ENCODE results near the gene IFIT2. TPM values are rescaled to one million over a fixed set of nuclear protein-coding genes. Genes with fewer than 3 reads are reported as not detected.
"Not testable (repeated sequence)": the region's sequence is repeated elsewhere in the genome, so short reads cannot be mapped to it uniquely, and the experiment has no call there.

The IFIT2 gene
- total RNA-seq, 1 donor from 2014 or later = 47.2 TPM

DNA sequence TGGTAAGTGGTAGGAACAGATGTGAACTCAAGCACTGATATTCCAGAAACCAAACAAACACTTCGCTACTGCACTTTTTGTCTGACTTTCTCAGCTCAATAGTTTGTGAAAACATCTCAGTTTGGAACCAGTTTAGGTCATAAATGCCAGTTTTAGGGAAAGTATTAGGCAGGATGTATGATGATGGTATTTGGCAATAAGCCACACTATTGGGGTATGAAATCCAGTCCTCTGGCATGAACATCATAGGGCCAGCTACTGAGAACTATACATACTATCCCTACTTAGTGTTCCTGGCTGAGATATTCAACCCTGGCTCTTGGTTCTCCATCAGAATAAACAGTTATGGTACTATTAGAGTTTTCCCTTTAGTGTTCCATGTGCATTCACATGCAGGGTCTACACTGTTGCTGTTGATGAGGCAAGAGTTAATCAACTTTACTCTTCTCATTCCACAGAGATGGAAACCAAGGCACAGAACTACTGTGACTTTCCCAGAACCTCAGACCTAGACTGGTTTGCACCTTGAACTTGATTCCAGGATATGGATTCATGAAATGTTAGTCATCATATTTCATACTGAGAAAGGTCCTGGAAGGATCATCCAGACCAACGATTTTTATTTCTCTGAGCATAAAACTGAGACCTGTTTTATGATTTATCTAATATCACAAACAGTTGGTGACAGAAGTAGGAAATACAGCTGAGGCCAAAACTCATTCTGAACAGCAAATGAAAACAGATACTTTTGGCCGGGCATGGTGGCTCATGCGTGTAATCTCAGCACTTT, 20.0 kb upstream of the IFIT2 start:
- no peak for ATAC-seq
- H3K4me1 ChIP-seq = peaks cover 33% of the 10 kb centered on the region

GRCh38 chr10:89283025-89283935, 18.6 kb upstream of the IFIT2 start:
- no peak for ATAC-seq
- Histone ChIP-seq H3K4me3 (peak overlapping the region; percentile 20), H3K27ac (peak overlapping the region; percentile 71), H3K36me3 (no peaks in the 10 kb centered on the region), H3K9me3 (no peaks in the 10 kb centered on the region), H3K27me3 (no peaks in the 10 kb centered on the region), H3K4me1 (peaks cover 31% of the 10 kb centered on the region)
- DNase-seq = no peak
- intact Hi-C loops (cut with DNase I) = no loop called here
- TF ChIP-seq, protein P1, sequence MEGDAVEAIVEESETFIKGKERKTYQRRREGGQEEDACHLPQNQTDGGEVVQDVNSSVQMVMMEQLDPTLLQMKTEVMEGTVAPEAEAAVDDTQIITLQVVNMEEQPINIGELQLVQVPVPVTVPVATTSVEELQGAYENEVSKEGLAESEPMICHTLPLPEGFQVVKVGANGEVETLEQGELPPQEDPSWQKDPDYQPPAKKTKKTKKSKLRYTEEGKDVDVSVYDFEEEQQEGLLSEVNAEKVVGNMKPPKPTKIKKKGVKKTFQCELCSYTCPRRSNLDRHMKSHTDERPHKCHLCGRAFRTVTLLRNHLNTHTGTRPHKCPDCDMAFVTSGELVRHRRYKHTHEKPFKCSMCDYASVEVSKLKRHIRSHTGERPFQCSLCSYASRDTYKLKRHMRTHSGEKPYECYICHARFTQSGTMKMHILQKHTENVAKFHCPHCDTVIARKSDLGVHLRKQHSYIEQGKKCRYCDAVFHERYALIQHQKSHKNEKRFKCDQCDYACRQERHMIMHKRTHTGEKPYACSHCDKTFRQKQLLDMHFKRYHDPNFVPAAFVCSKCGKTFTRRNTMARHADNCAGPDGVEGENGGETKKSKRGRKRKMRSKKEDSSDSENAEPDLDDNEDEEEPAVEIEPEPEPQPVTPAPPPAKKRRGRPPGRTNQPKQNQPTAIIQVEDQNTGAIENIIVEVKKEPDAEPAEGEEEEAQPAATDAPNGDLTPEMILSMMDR (IDR thresholded peaks at IDR 0.05) = no peak

More for the DNA sequence above, 20.0 kb upstream of the IFIT2 start:
- H3K27me3 ChIP-seq = no peaks in the 10 kb centered on the region
- no peak for DNase-seq
- TF ChIP-seq, protein P1 (IDR thresholded peaks at IDR 0.05) = no peak
- no peak overlapping the region for H3K4me3 ChIP-seq
- no peaks in the 10 kb centered on the region for H3K9me3 ChIP-seq
- no peak overlapping the region for H3K27ac ChIP-seq
- intact Hi-C loops (cut with DNase I) = no loop called here
- H3K36me3 ChIP-seq = no peaks in the 10 kb centered on the region

- peak overlapping the region; percentile 20 for H3K4me3 ChIP-seq
- no peaks in the 10 kb centered on the region for H3K9me3 ChIP-seq
- TF ChIP-seq, protein P1 (IDR thresholded peaks at IDR 0.05) = no peak
- no peak for DNase-seq
- no peaks in the 10 kb centered on the region for H3K36me3 ChIP-seq
- intact Hi-C loops (cut with DNase I) = no loop called here
- H3K27me3 ChIP-seq = no peaks in the 10 kb centered on the region
- ATAC-seq = peak; percentile 75
- peak overlapping the region; percentile 71 for H3K27ac ChIP-seq
- peaks cover 24% of the 10 kb centered on the region for H3K4me1 ChIP-seq
Measured at GRCh38 chr10:89283936-89284475, 17.8 kb upstream of the IFIT2 start.

GRCh38 chr10:89284711-89285110, 17.1 kb upstream of the IFIT2 start:
- H3K36me3 ChIP-seq; ATAC-seq; H3K9me3 ChIP-seq; H3K4me3 ChIP-seq; H3K27me3 ChIP-seq; intact Hi-C loops (cut with DNase I); DNase-seq: not testable (repeated sequence)
- Histone ChIP-seq H3K4me1 (peaks cover 17% of the 10 kb centered on the region), H3K27ac (peak overlapping the region; percentile 71)

DNA sequence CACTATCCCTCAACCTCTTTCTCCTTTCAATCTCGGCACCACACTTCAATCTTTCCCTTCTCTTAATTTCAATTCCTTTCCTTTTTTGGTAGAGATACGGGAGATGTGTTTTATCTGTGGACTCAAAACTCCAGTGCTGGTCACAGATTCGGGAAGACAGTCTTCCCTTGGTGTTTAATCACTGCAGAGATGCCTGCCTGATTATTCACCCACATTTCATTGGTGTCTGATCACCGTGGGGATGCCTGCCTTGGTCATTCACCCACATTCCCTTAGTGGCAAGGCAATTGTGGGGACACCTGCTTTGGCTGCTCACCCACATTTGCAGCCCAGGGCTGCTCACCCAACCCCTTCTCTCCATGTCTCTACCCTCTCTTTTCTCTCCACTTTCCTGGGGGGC, 16.5 kb upstream of the IFIT2 start:
- H3K4me3 ChIP-seq; H3K27me3 ChIP-seq; H3K36me3 ChIP-seq; H3K27ac ChIP-seq; intact Hi-C loops (cut with DNase I); DNase-seq; ATAC-seq; H3K9me3 ChIP-seq: not testable (repeated sequence)
- H3K4me1 ChIP-seq = peaks cover 16% of the 10 kb centered on the region

DNA sequence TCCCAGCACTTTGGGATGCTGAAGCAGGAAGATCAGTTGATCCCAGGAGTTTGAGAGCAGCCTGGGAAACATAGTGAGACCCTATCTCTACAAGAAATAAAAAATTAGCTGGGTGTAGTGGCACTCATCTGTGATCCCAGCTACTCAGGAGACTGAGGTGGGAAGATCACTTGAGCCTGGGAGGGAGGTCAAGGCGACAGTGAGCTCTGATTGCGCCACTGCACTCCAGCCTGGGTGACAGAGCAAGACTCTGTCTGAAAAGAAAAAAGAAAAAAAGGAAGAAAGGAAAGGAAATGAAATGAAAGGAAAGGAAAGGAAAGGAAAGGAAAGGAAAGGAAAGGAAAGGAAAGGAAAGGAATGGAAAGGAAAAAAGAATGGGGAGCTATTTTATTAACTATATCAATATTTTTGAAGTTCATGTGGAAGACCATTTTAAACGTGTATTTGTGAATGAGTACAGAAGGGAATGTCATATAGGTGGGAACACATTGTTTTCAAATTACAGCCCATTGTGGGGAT, 7.1 kb upstream of the IFIT2 start:
- TF ChIP-seq, protein P1 (IDR thresholded peaks at IDR 0.05) = no peak
- H3K36me3 ChIP-seq = no peaks in the 10 kb centered on the region
- no peak for DNase-seq
- H3K27ac ChIP-seq = no peak overlapping the region
- H3K9me3 ChIP-seq = no peaks in the 10 kb centered on the region
- no peak overlapping the region for H3K4me3 ChIP-seq
- ATAC-seq = no peak
- intact Hi-C loops (cut with DNase I) = no loop called here
- H3K4me1 ChIP-seq = peaks cover 17% of the 10 kb centered on the region
- no peaks in the 10 kb centered on the region for H3K27me3 ChIP-seq
